Fibroblast of skin of abdomen (primary cell): ENCODE measurements around the gene CTSL.

Experiments
- DNase-seq: peaks from one replicate; pipeline ENCODE4 v3.0.0-alpha.2; 2013

Gene CTSL

DNA sequence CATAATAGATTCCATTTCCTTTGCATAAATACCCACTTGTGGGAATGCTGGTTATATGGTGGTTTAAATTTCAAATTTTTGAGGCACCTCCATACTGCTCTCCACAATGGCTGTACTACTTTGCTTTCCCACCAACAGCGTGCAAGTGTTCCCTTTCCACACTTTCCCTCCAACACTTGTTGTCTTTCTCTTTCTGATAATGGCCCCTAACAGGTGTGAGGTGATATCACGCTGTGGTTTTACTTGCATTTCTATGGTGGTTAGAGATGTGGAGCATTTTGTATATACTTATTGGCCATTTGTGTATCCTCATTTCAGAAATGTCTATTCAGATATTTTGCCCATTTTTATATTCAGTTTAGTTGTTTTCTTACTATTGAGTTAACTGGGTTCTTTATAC, 34.6 kb downstream of the CTSL start:
- DNase-seq, result no peak

DNA sequence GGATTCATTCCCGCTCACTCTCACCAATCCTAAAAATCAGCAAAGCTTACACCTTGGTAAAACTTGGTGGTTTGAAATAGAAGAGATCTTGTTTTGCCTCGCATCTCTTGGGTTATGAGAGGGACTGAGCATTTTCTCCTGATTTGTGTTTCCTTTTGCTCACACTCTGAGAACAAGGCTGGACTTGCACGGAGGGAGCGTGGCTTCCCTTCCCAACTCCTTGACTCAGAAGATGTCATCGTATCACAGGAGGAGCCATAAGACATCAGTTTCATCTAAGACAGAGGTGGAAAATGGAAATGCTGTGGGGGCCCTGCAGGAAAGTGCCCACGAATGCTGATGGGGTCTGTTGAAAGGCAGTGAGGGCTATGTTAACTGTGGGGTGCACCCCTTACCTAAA, 37.4 kb downstream of the CTSL start:
- no peak for DNase-seq

DNA sequence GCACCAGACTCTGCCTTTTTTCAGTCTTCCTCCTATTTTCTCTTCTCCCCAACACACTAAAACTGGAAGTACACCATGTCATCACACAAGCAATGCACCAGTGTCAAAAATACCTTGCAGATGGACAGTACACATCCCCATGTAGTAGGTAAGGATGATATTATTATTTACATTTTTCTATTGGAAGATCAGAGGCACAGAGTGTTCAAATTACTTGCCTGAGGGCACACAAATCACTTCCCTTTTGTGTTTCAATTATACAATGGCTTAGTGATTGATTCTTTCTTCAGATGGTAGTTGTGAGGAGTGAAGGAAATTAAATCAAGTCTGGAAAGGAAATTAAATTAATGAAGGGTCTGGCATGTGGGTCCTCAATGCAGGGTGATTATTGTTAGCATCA, 39.6 kb downstream of the CTSL start:
- DNase-seq, result no peak

DNA sequence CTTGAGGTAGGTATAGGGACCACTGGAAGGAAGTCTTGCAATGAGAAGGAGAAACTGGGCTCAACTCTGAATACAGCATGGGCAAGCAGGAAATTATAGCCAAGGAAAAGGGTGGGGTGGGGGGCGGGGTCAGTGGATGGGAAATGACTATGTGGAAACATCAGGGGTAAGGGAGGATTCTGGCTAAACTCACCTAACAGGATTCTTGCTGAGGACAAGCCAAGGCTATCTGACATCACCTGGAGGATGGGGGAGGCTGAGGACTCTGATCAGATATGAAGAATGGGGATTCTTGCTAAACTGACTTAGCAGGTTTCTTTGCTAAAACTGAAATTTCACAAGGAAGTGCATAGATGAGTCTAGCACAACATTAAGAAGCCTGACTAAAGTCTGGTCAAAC, 40.8 kb downstream of the CTSL start:
- DNase-seq, result no peak

DNA sequence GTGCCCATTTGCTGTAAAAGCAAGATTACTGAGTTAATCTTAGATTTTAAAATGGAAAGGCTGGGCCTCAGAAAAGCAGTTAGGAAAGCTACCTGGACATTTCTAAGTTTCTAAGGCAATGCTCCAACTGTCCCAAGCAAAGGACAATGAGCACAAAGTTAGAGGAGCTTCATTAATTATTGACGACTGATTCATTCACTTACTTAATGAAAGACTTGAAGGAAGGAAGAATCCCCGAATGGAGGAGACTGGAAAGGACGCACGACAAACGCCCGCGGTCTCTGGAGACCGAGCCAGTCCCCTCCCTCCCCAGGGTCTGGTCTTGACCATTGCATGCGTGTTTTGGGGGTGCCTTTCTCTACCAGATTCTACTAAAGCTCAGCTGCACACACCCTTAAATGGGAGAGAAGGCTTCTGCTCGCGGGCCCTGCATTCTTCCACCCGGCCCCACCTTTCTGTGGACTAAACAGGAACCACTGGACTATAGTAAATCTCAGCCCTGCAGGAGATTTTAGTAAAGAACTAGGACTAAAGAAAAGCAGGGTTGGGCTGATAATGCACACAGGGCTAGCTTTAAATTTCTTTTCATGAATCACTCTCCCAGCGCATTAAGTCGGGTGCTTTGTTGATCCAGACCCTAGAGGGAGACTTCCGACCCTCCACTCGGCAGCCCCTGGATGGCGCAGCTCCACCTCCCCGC, 44.8 kb downstream of the CTSL start:
- no peak for DNase-seq

DNA sequence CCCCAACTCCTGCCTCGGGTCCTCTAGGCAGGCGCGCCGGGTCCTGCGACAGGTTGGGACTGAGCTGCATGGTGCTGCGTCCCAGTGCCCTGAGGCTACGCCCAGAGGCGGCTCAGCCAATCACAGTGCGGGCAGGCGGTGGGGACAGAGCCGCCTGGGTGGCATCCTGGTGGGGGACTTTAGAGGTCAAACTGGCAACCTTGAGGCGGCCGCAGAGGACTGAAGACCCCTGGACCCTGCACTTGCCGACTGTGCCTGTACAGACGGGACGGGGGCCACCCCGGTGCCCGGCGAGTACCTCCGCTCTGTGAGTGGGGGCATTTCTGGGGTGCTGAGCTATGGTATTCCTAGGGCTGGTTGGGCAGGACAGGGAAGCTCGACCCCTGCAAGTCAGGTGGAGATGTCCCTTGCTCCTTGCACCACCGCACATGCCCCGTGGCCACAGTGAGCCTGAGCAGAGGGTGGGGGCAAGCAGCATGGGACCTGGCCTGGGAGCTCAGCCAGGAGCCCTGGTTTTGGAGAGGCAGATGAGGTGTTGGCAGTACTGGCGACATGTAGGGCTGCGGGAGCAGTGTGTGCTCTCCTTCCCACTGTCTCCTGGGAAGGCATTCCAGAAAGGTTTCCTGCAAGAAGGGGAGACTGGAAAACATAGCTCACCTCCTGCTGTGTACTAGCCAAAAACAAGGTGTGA, 45.5 kb downstream of the CTSL start:
- no peak for DNase-seq

DNA sequence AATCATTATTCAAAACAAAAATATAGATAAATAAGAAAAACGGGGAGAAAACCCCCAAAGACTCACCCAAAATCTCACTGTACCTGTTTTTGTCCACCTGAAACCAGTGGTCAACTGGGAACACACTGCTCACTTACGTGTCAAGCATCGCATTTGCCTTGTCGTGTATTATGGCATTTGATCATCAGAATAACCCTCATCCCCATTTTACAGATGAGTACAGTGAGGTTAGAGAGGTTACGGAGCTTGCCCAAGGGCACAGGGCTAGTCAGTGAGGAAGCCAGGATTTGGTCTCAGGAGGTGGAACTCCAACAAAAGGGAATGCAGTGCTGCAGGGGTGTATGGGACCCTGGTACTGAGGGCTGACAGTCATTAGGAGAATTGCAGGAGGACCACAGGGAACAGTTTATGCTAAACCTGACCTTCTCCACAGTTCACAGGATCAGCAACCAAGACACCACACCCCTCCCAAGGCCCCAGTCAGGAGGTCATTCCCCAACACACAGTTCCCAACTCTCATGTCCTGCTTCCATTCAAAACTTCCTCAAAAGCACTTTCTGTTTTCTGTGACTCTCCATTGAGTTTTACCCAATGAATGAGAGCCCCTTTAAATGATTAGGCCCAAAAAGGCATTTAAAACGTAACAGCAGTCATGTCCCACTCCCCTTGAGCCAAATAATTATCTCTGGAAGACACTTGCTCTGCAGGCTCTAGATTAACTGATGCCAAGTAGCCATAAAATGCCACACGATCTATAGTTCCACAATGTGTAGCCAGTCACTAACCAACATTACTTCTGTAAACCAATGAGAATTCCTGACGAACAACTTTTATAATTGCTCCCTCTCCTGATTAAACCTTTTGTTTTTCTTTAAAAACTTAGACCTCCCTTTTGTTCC, 50.8 kb downstream of the CTSL start:
- DNase-seq, result no peak

DNA sequence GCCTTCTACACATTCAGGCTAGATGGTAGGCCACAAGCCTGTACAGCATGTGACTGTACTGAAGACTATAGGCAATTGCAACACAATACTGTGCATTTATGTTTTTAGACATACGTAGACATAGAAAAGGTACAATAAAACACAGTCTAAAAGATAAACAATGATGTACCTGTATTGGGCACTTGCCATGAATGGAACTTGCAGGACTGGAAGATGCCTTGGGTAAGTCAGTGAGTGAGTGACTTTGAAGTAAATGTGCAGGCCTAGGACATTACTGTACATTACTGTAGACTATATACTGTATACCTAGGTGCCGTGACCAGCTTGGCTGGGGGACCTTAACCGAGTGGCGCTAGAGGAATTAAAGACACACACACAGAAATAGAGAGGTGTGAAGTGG, 53.1 kb downstream of the CTSL start:
- DNase-seq, result no peak
